Suppressor macrophage (primary cell): ENCODE results near the gene MLH3.
"Not testable (repeated sequence)": the region's sequence is repeated elsewhere in the genome, so short reads cannot be mapped to it uniquely, and the experiment has no call there.

Source experiments
- DNase-seq, 4 experiments: peaks; one replicate each; pipeline ENCODE4 v3.0.0-alpha.2; 2020 to 2022
- total RNA-seq, 17 experiments: gene quantifications; one replicate each; lab custom pipeline; 2026; ENCODE audit warnings: mixed read lengths in 6 of 17, inconsistent platforms in 3 of 17; lab: John Stamatoyannopoulos, UW

MLH3 gene
- 9.0 to 39.6 (median 24.0) reads per million in 17 experiments for total RNA-seq

- DNase-seq = peak; percentile 83 to 93 (median 89)
Observed at GRCh38 chr14:75050852-75051555, at the start of gene MLH3. TSS of gene MLH3 (minus strand) at chr14:75051467. CDS start at chr14:75049655, 1,812 bp downstream.

GRCh38 chr14:75098682-75099081 is 47.4 kb upstream of the MLH3 start:
- no peak for DNase-seq

- no peak for DNase-seq
Observed at GRCh38 chr14:75098212-75098611, 46.9 kb upstream of the MLH3 start.

GRCh38 chr14:75096959-75097358 is 45.7 kb upstream of the MLH3 start:
- DNase-seq = no peak

- DNase-seq = no peak
Observed at GRCh38 chr14:75095690-75096089, 44.4 kb upstream of the MLH3 start.

GRCh38 chr14:75094896-75095295 is 43.6 kb upstream of the MLH3 start:
- no peak for DNase-seq

GRCh38 chr14:75092698-75093097 is 41.4 kb upstream of the MLH3 start:
- DNase-seq = no peak

GRCh38 chr14:75091251-75091650 is 40.0 kb upstream of the MLH3 start:
- DNase-seq = no peak

- DNase-seq = no peak
Observed at GRCh38 chr14:75090353-75090752, 39.1 kb upstream of the MLH3 start.

- peak; percentile 59 to 81 (median 74) for DNase-seq
Observed at GRCh38 chr14:75088566-75089373, 37.5 kb upstream of the MLH3 start.

- no peak for DNase-seq
Observed at GRCh38 chr14:75088153-75088552, 36.9 kb upstream of the MLH3 start.

GRCh38 chr14:75084513-75084912 is 33.2 kb upstream of the MLH3 start:
- no peak for DNase-seq

- no peak for DNase-seq
Observed at GRCh38 chr14:75083271-75083670, 32.0 kb upstream of the MLH3 start.

- no peak for DNase-seq
Observed at GRCh38 chr14:75081660-75082229, 30.5 kb upstream of the MLH3 start.

- no peak for DNase-seq
Observed at GRCh38 chr14:75079521-75079920, 28.3 kb upstream of the MLH3 start.

GRCh38 chr14:75077794-75078193 is 26.5 kb upstream of the MLH3 start:
- DNase-seq = no peak

- no peak for DNase-seq
Observed at GRCh38 chr14:75070383-75070782, 19.1 kb upstream of the MLH3 start.

GRCh38 chr14:75069811-75070145 is 18.5 kb upstream of the MLH3 start:
- DNase-seq = no peak

GRCh38 chr14:75069121-75069810 is 18.0 kb upstream of the MLH3 start, which contains the start of gene ZC2HC1C:
TSS of gene ZC2HC1C (plus strand) at chr14:75069641. CDS start at chr14:75070574, 933 bp downstream.
- DNase-seq = peak; percentile 93 to 97 (median 95)

- peak in 1 of 4 experiments; percentile 8 for DNase-seq
Observed at GRCh38 chr14:75068294-75069120, 17.2 kb upstream of the MLH3 start.

- DNase-seq = not testable (repeated sequence)
Observed at GRCh38 chr14:75067765-75068164, 16.5 kb upstream of the MLH3 start.

GRCh38 chr14:75067212-75067611 is 15.9 kb upstream of the MLH3 start:
- peak in 2 of 4 experiments; percentile 27 to 48 for DNase-seq
